ENCODE measurements around the gene PARD3B. TPM values are rescaled to one million over a fixed set of nuclear protein-coding genes. Genes with fewer than 3 reads are reported as not detected.

PARD3B gene
- total RNA-seq, 1 experiment from 2014 or later, result 7.6 TPM

GRCh38 chr2:204718607-204719006, 173.3 kb downstream of the PARD3B start:
- no peak overlapping the region for H3K4me2 ChIP-seq
- H3K36me3 ChIP-seq (ENCODE audit: low read depth), result no peaks in the 10 kb centered on the region
- POLR2A ChIA-PET (ENCODE audit: unreplicated experiment), result no interaction called here
- CTCF ChIA-PET, result no interaction called here
- H3K4me3 ChIP-seq, result no peak overlapping the region
- H2AFZ ChIP-seq, result no peak overlapping the region
- DNase-seq, result no peak
- no peak overlapping the region for H3K27ac ChIP-seq
- H3K9me2 ChIP-seq (ENCODE audit: insufficient read depth), result no peaks in the 10 kb centered on the region
- H3K9me3 ChIP-seq (ENCODE audit: insufficient read depth, low read depth), result no peaks in the 10 kb centered on the region
- no TSS peak for BruUV-seq (replicated peaks)
- H3K4me1 ChIP-seq (replicated peaks; ENCODE audit: insufficient read depth), result no peaks in the 10 kb centered on the region
- H3K79me2 ChIP-seq (ENCODE audit: low read depth), result no peaks in the 10 kb centered on the region
- no peaks in the 10 kb centered on the region for H3K27me3 ChIP-seq (ENCODE audit: insufficient read depth, low read depth)
- H4K20me1 ChIP-seq (ENCODE audit: insufficient read depth), result no peaks in the 10 kb centered on the region
- TF ChIP-seq CTCF (conservative IDR thresholded peaks at IDR 0.05), result no peak
- no peak for TF ChIP-seq EZH2 (IDR thresholded peaks at IDR 0.05; ENCODE audit: low read depth)
- H3F3A ChIP-seq (ENCODE audit: insufficient read depth, low read depth), result no peaks in the 10 kb centered on the region
- intact Hi-C loops (cut with micrococcal nuclease; ENCODE audit: unreplicated experiment), result no loop called here

- intact Hi-C loops (cut with micrococcal nuclease; ENCODE audit: unreplicated experiment), result no loop called here
- Histone ChIP-seq H4K20me1 (ENCODE audit: insufficient read depth) (no peaks in the 10 kb centered on the region), H3F3A (ENCODE audit: insufficient read depth, low read depth) (no peaks in the 10 kb centered on the region)
Observed at GRCh38 chr2:204720874-204721273, 175.6 kb downstream of the PARD3B start.

GRCh38 chr2:204722207-204722606, 176.9 kb downstream of the PARD3B start:
- Histone ChIP-seq H3K4me2 (no peak overlapping the region), H3K79me2 (ENCODE audit: low read depth) (no peaks in the 10 kb centered on the region), H4K20me1 (ENCODE audit: insufficient read depth) (no peaks in the 10 kb centered on the region), H3K27ac (no peak overlapping the region), H3K4me3 (no peak overlapping the region), H3K36me3 (ENCODE audit: low read depth) (no peaks in the 10 kb centered on the region), H3K9me3 (ENCODE audit: insufficient read depth, low read depth) (no peaks in the 10 kb centered on the region), H3K27me3 (ENCODE audit: insufficient read depth, low read depth) (no peaks in the 10 kb centered on the region), H2AFZ (no peak overlapping the region), H3F3A (ENCODE audit: insufficient read depth, low read depth) (no peaks in the 10 kb centered on the region), H3K4me1 (replicated peaks; ENCODE audit: insufficient read depth) (no peaks in the 10 kb centered on the region), H3K9me2 (ENCODE audit: insufficient read depth) (no peaks in the 10 kb centered on the region)
- CTCF ChIA-PET, result no interaction called here
- intact Hi-C loops (cut with micrococcal nuclease; ENCODE audit: unreplicated experiment), result no loop called here
- no peak for DNase-seq
- TF ChIP-seq EZH2 (IDR thresholded peaks at IDR 0.05; ENCODE audit: low read depth) (no peak), CTCF (conservative IDR thresholded peaks at IDR 0.05) (no peak)
- POLR2A ChIA-PET (ENCODE audit: unreplicated experiment), result no interaction called here
- BruUV-seq (replicated peaks), result no TSS peak

More at GRCh38 chr2:204720874-204721273, 175.6 kb downstream of the PARD3B start:
- Histone ChIP-seq H3K9me3 (ENCODE audit: insufficient read depth, low read depth) (no peaks in the 10 kb centered on the region), H3K36me3 (ENCODE audit: low read depth) (no peaks in the 10 kb centered on the region), H2AFZ (no peak overlapping the region), H3K4me1 (replicated peaks; ENCODE audit: insufficient read depth) (no peaks in the 10 kb centered on the region), H3K79me2 (ENCODE audit: low read depth) (no peaks in the 10 kb centered on the region), H3K27me3 (ENCODE audit: insufficient read depth, low read depth) (no peaks in the 10 kb centered on the region), H3K27ac (no peak overlapping the region), H3K4me3 (no peak overlapping the region), H3K4me2 (no peak overlapping the region), H3K9me2 (ENCODE audit: insufficient read depth) (no peaks in the 10 kb centered on the region)
- BruUV-seq (replicated peaks), result no TSS peak
- DNase-seq, result no peak
- TF ChIP-seq CTCF (conservative IDR thresholded peaks at IDR 0.05) (no peak), EZH2 (IDR thresholded peaks at IDR 0.05; ENCODE audit: low read depth) (no peak)
- POLR2A ChIA-PET (ENCODE audit: unreplicated experiment), result no interaction called here
- CTCF ChIA-PET, result no interaction called here

Measured in PC-9 (cell line).